NCI-H460 (cell line): ENCODE data around the gene ARL5B. TPM values are rescaled to one million over a fixed set of nuclear protein-coding genes. Genes with fewer than 3 reads are reported as not detected.
A peak's percentile ranks its signal among the peaks of the same experiment; 100 is the strongest.

Experiments
- DNase-seq: peaks from one replicate; pipeline ENCODE4 v3.0.0-alpha.2; 2016; ENCODE audit warnings: low read depth; ENCODE audit errors: extremely low read depth
- total RNA-seq: library from RNA; depleted of rRNA; stranded (reverse); fragments of >200 nt; shearing (Covaris generic); gene quantifications from 2 replicates; pipeline ENCODE4 v1.2.3, GENCODE V29; 2014; rRNA removed

ARL5B gene
- total RNA-seq, 1 experiment from 2014 or later, result 20.4 TPM

DNA sequence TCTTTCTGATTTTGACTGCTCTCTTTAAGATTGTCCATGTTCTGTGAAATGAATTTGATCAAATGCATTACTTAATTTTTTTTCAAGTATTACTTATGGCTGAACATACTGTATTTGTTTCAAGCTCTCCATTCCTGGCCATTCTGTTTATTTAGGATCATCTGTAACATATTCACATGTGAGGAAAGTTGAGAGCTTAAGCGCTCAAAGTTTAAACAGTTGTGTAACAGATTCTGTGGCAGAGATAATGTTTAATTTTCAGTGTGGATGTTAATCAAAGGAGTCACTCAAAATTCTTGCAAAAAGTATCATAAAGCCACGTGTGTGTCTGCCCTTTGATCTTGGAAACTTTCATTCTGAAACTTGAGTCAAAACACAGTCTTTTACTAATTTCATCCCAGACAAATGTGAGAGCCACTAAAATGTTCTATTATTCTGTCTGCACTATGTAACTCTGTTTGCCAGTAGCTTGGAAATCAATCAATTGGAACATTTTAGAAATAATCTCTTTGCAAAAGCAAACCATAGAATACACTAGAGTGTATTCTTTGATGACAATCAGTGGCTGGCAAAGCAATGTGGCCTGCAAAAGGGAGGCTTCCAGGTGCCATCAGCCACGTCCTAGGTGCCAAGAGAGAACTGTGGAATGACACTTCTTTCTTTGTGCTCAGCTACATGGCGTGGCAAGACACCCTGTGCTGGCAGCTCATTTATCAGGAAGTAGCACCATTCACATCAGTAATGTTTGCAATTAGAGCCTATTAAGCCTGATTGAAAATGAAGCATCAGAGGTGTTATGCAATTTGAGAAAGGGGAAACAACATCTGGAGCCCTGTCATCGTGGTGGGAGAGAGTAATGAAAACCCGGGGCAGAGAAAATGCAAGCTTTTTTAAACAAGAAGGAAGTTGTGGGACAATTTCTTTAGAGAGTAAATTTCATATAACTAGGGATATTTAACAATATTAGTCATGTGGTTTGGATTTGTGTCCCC lies 40.9 kb downstream of the ARL5B start:
- no peak for DNase-seq

- DNase-seq, result no peak
These were observed 44.3 kb downstream of the ARL5B start for GRCh38 chr10:18703521-18703920.

GRCh38 chr10:18710201-18710653 lies 51.0 kb downstream of the ARL5B start:
- DNase-seq, result no peak

GRCh38 chr10:18713077-18713476 lies 53.8 kb downstream of the ARL5B start:
- DNase-seq, result peak; percentile 13

DNA sequence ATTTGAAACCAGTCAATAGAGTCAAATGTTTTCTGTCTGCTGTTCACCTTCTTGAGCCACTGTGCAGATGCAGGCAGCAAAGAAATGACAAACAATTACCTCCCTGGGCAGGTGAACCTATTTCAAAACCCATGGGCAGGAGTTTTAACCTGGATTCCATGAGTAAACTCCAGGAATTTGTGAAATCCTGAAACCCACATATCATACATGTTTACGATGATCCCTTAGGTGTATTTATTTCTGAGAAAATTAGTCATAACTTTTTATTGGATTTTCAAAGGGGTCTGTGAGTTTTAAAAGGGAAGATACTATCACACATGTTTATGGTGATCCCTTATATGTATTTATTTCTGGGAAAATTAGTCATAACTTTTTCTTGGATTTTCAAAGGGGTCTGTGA lies 59.8 kb downstream of the ARL5B start:
- DNase-seq, result no peak

- no peak for DNase-seq
These were observed 60.6 kb downstream of the ARL5B start for GRCh38 chr10:18719811-18720210.

GRCh38 chr10:18721067-18721466 lies 61.8 kb downstream of the ARL5B start:
- DNase-seq, result no peak

DNA sequence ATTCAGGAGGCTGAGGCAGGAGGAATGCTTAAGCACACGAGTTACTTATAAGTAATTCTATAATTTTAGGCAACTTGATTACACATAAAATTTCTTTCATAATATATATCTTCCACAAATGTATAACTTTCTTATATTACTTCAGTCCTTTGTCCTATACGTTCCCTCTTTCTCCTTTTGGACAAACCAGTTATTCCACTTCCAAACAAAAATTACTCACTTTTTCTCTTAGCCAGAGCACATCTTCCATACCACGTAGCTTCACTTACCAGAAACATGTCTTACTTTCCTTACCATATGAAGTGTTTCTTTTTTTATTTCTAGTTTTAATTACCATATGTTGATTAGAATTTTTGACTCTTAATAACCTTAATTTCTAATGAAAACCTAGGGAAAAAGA lies 64.6 kb downstream of the ARL5B start:
- no peak for DNase-seq

Other genes starting within 250 kb of the ARL5B start
- gene NSUN6, start 7.8 kb upstream of the ARL5B start, total RNA-seq, result 7.3 and 10.5 TPM in 2 replicates